ENCODE results near the gene NDUFB7. TPM values are rescaled to one million over a fixed set of nuclear protein-coding genes. Genes with fewer than 3 reads are reported as not detected.

NDUFB7 gene
- total and polyA plus RNA-seq, 4 donors = 105 to 415 (median 300) TPM

- H3K27me3 ChIP-seq (ENCODE audit: control insufficient read depth in 3 of 3, insufficient read depth in 3 of 3, low read length in 2 of 3) = no peaks in the 10 kb centered on the region
- peaks cover 0 to 3% (median 0%) of the 10 kb centered on the region in 4 donors for H3K9me3 ChIP-seq (ENCODE audit: control insufficient read depth in 4 of 4, insufficient read depth in 3 of 4, low read length in 3 of 4)
- TF ChIP-seq CTCF (IDR thresholded peaks at IDR 0.05; ENCODE audit: control extremely low read depth, extremely low read depth) = no peak
- H3K27ac ChIP-seq (ENCODE audit: low read depth in 1 of 2, low read length in 1 of 2) = no peak overlapping the region
- H3K36me3 ChIP-seq (ENCODE audit: control insufficient read depth in 4 of 4, insufficient read depth in 4 of 4, low read length in 4 of 4) = no peaks in the 10 kb centered on the region
- H3K4me1 ChIP-seq (ENCODE audit: control insufficient read depth in 5 of 5, insufficient read depth in 5 of 5, low read length in 5 of 5) = no peaks in the 10 kb centered on the region
- ATAC-seq (ENCODE audit: insufficient read depth, low FRiP score) (no peak), DNase-seq (no peak)
- H3K9ac ChIP-seq (ENCODE audit: insufficient read depth in 1 of 2, low read length in 2 of 2) = no peak overlapping the region
- WGBS, 2 donors = 40 to 53% methylated on average over 4 of the region's 4 CpGs
- H3K4me3 ChIP-seq = no peak overlapping the region
These were observed 39.2 kb upstream of the NDUFB7 start for GRCh38 chr19:14611051-14611450.

- no peak for TF ChIP-seq CTCF (IDR thresholded peaks at IDR 0.05; ENCODE audit: control extremely low read depth, extremely low read depth)
- Histone ChIP-seq H3K4me3 (no peak overlapping the region), H3K4me1 (ENCODE audit: control insufficient read depth in 5 of 5, insufficient read depth in 5 of 5, low read length in 5 of 5) (no peaks in the 10 kb centered on the region), H3K9me3 (ENCODE audit: control insufficient read depth in 4 of 4, insufficient read depth in 3 of 4, low read length in 3 of 4) (peaks cover 0 to 6% (median 0%) of the 10 kb centered on the region in 4 donors), H3K27me3 (ENCODE audit: control insufficient read depth in 3 of 3, insufficient read depth in 3 of 3, low read length in 2 of 3) (no peaks in the 10 kb centered on the region), H3K27ac (ENCODE audit: low read depth in 1 of 2, low read length in 1 of 2) (no peak overlapping the region), H3K36me3 (ENCODE audit: control insufficient read depth in 4 of 4, insufficient read depth in 4 of 4, low read length in 4 of 4) (no peaks in the 10 kb centered on the region), H3K9ac (ENCODE audit: insufficient read depth in 1 of 2, low read length in 2 of 2) (no peak overlapping the region)
- DNase-seq (no peak), ATAC-seq (ENCODE audit: insufficient read depth, low FRiP score) (no peak)
- WGBS, 2 donors = 73 to 84% methylated on average over 9 of the region's 9 CpGs
These were observed 34.8 kb upstream of the NDUFB7 start for GRCh38 chr19:14606627-14607026.

- ATAC-seq (ENCODE audit: insufficient read depth, low FRiP score) = no peak
- Histone ChIP-seq H3K36me3 (ENCODE audit: control insufficient read depth in 4 of 4, insufficient read depth in 4 of 4, low read length in 4 of 4) (no peaks in the 10 kb centered on the region), H3K27ac (ENCODE audit: low read depth in 1 of 2, low read length in 1 of 2) (no peak overlapping the region), H3K9ac (ENCODE audit: insufficient read depth in 1 of 2, low read length in 2 of 2) (no peak overlapping the region), H3K4me1 (ENCODE audit: control insufficient read depth in 5 of 5, insufficient read depth in 5 of 5, low read length in 5 of 5) (no peaks in the 10 kb centered on the region), H3K4me3 (no peak overlapping the region), H3K9me3 (ENCODE audit: control insufficient read depth in 4 of 4, insufficient read depth in 3 of 4, low read length in 3 of 4) (peaks cover 0 to 9% (median 1%) of the 10 kb centered on the region in 4 donors), H3K27me3 (ENCODE audit: control insufficient read depth in 3 of 3, insufficient read depth in 3 of 3, low read length in 2 of 3) (no peaks in the 10 kb centered on the region)
- no peak for TF ChIP-seq CTCF (IDR thresholded peaks at IDR 0.05; ENCODE audit: control extremely low read depth, extremely low read depth)
- DNase-seq = no peak
- WGBS, 2 donors = 59 to 83% methylated on average over 2 of the region's 2 CpGs
These were observed 32.1 kb upstream of the NDUFB7 start for GRCh38 chr19:14603990-14604387.

GRCh38 chr19:14599548-14600147, 27.8 kb upstream of the NDUFB7 start:
- WGBS, 2 donors = 90 to 94% methylated on average over 8 of the region's 8 CpGs
- TF ChIP-seq CTCF (IDR thresholded peaks at IDR 0.05; ENCODE audit: control extremely low read depth, extremely low read depth) = no peak

More at GRCh38 chr19:14599548-14600147, 27.8 kb upstream of the NDUFB7 start:
- no peaks in the 10 kb centered on the region for H3K27me3 ChIP-seq (ENCODE audit: control insufficient read depth in 3 of 3, insufficient read depth in 3 of 3, low read length in 2 of 3)
- no peaks in the 10 kb centered on the region for H3K4me1 ChIP-seq (ENCODE audit: control insufficient read depth in 5 of 5, insufficient read depth in 5 of 5, low read length in 5 of 5)
- H3K27ac ChIP-seq (ENCODE audit: low read depth in 1 of 2, low read length in 1 of 2) = no peak overlapping the region
- no peak overlapping the region for H3K4me3 ChIP-seq
- no peak overlapping the region for H3K9ac ChIP-seq (ENCODE audit: insufficient read depth in 1 of 2, low read length in 2 of 2)
- DNase-seq = no peak
- no peak for ATAC-seq (ENCODE audit: insufficient read depth, low FRiP score)
- no peaks in the 10 kb centered on the region for H3K36me3 ChIP-seq (ENCODE audit: control insufficient read depth in 4 of 4, insufficient read depth in 4 of 4, low read length in 4 of 4)
- H3K9me3 ChIP-seq (ENCODE audit: control insufficient read depth in 4 of 4, insufficient read depth in 3 of 4, low read length in 3 of 4) = peaks cover 0 to 9% (median 1%) of the 10 kb centered on the region in 4 donors
